Mammary epithelial cell (primary cell): Measurements from ENCODE around the gene AKR1B1.
"Not testable (repeated sequence)": the region's sequence is repeated elsewhere in the genome, so short reads cannot be mapped to it uniquely, and the experiment has no call there.

Source experiments
- CTCF ChIP-seq, 2 donors: IDR thresholded peaks in 1 of 2; conservative IDR thresholded peaks in 1 of 2; 2 replicates each; pipeline ENCODE4 v1.5.1; 2011 to 2012; ENCODE audit warnings: inconsistent platforms in 2 of 2, low read length in 2 of 2, mild to moderate bottlenecking in 2 of 2, control low read depth in 1 of 2, low read depth in 1 of 2; ENCODE audit not compliant: insufficient read depth in 1 of 2; ENCODE audit errors: extremely low read depth in 1 of 2
- EZH2 ChIP-seq: IDR thresholded peaks from 2 replicates; pipeline ENCODE4 v1.6.1; 2012; ENCODE audit warnings: low read length, inconsistent platforms, borderline replicate concordance

DNA sequence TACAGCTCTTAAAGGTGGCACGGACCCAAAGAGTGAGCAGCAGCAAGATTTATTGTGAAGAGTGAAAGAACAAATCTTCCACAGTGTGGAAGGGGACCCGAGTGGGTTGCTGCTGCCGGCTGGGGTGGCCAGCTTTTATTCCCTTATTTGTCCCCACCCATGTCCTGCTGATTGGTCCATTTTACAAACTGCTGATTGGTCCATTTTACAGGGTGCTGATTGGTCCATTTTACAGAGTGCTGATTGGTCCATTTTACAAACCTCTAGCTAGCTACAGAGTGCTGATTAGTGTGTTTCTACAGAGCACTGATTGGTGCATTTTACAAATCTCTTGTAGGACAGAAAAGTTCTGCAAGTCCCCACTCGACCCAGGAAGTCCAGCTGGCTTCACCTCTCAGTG is 28.8 kb upstream of the AKR1B1 start:
- TF ChIP-seq CTCF (conservative IDR thresholded peaks at IDR 0.05 in 1 of 2, IDR thresholded peaks at IDR 0.05 in 1 of 2; ENCODE audit: extremely low read depth in 1 of 2, insufficient read depth in 1 of 2, low read depth in 1 of 2, low read length in 2 of 2); EZH2: not testable (repeated sequence)
